ENCODE results near the gene TLR3.

The TLR3 gene

DNA sequence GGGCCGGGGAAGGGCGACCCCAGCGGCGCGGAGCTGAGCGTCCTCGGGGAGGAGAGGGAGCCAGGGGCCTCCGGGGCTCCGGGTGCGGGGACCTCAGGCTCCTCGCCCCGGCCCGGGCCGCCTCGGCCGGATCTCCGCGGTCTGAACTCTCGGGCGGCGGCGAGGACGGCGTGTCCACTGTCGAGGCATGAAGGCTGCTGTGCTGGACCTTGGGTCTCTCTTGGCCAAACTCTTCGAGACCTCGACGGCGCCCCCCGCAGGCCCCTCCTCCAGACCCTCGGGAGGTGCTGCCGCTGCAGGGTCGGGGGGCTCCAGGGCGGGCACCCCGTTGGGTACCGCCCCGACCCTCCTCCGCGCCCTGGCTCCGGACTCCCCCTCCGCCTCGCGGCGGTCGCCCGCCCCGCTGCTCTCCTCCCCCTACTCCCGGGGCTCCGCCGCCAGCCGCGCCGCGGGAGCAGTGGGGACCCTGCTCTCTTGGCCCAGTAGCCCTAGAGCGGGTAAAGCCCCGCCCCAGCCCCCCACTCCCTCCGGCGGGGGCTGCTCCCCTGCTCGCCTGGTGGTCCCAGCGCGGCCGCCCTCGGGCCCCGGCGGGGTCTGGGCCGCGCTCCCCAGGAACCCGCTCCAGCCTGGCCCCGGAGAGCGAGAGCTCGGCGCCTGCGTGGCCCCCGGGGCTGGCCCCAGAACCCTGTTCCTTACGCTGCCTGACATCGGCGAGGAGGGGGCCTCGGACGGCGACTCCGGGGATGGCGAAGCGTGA lies 36.1 kb downstream of the TLR3 start:
- peak; percentile 20 for DNase-seq (ENCODE audit: low spot score)

DNA sequence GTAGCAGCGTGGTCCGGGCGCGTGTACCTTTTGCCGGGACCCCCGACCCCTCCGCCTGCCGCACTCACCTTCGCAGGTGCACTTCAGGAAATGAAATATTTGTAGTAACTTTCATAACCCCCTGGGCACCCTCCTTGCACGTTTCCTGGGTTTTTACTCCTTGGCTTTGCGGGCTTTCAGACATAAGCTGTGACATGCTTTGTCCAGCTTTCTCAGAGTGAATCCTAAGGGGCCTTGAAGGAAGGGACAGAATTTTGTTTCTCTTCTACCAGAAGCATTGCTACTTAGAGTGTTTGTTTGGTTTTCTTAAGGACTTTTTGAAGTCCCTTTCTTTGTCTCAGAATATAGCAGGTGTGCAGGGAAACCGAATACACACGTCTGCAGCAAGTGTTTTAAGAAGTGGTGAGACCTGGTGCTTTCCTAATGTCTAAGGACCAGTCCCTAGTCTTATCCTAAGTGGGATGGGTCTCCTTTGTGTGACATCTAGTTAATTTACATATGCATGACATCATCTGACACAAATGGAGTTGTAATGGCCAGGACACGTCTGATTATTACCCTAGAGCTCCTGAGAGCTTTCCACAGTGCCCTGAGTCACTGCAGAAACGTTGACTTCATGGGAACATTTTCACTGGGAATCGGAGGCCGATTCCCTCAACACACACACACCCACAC lies 36.8 kb downstream of the TLR3 start:
- no peak for DNase-seq (ENCODE audit: low spot score)

DNA sequence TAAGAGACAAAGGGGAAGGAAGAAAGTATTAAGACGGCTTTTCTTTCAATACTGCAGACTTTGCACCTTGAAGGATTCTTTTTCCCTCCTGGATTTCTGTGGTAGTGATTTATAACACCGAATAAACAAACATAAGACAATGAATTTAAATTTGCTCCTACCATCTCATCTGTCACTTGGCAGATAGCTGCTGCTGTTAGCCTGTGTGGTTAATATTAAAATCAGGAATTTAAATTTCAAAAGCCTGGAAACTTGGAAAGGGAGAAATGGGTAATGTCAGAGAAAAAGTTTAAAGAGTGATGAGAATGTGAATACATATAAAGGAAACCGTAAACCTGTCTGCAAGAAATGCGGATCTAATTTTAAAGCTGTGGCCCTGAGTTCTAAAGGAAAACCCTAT lies 39.0 kb downstream of the TLR3 start:
- no peak for DNase-seq (ENCODE audit: low spot score)

DNA sequence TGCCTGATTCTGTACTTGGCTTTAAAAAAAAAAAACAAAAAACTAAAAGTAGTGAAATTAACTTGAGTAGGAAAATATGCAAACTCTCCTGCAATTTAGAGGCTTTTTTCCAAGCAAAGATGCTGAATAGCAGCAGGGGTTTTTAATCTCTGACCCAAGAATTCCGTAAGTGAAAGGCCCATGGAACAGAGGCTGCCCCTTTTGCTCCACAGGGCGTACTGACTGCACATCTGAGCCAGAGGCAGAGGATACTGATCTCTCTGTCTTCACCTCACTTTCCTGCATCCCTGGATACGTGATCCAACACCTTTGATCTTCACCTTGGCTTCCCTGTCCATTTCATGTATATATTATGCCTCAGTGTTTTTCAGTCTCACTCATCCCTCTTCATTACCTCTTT lies 39.4 kb downstream of the TLR3 start:
- no peak for DNase-seq (ENCODE audit: low spot score)

DNA sequence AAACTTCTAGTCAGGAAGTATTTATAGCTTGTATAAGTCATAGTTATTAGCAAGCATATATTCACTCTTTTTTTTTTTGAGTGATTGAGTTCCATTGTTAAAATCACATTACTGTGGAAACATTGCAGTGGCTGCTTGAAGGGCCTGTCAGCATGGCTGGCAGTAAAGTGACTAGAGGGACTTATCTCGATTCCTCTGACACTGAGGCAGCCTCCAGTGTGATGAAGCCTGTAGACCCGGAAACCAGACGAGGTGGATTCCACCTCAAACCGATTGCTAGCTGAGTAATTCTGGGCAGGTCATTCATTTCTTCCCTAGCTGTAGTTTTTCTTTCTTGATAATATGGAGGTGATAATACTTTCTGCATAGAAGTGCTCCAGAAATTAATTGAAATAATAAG lies 40.3 kb downstream of the TLR3 start:
- no peak for DNase-seq (ENCODE audit: low spot score)

DNA sequence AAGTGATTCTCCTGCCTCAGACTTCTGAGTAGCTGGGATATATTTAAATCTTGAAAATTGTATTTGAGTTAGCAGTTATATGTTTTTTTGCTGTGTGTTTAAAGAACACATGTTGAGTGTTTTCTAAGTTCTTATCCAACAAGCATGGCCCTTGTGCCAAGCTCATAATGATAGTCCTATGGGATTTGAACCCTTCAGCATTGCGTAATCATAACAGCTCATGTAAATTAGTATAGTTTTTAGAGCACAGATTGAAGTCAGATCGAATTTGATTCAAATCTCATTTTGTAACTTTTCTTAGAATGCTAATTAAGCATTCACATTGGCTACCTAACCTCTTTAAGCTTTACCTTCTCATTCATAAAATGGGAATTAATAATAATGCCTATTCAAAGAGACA lies 47.7 kb downstream of the TLR3 start:
- no peak for DNase-seq (ENCODE audit: low spot score)

DNA sequence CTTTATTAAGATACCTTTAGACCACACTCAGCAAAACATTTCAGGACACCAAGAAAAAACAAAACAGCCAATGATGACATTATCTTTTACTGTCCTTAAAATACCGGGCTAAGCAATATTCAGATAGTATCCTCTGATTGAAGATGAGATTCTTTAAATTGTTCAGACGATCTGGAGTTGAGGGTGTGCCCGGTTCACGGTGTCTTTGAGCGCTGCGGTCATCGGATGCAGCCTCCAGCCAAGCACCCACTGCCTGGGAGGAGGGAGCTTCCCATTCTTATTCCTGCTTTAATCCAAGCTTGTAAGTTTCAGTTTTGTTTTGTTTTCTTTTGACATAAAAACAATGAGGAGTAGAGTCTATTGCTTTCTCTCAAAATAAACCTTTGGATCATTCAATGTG lies 49.6 kb downstream of the TLR3 start:
- no peak for DNase-seq (ENCODE audit: low spot score)

DNA sequence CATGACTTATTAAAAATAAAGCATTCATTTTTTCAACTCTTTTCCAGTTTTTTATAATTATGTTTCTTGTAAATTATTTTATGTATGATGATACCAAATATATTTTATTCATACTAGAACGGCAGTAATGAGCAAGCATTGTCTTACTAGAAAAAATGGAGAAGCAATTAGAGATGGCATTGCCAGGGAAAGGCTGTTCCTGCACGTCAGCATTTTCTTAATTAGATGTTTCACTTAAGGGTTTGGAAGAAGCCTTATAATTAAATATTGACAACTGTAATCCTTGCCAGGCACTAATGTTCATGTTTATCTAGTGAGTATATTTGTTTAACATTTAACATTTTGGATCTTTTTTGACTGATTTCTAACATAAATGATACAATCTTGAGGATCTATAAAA lies 52.1 kb downstream of the TLR3 start:
- no peak for DNase-seq (ENCODE audit: low spot score)

DNA sequence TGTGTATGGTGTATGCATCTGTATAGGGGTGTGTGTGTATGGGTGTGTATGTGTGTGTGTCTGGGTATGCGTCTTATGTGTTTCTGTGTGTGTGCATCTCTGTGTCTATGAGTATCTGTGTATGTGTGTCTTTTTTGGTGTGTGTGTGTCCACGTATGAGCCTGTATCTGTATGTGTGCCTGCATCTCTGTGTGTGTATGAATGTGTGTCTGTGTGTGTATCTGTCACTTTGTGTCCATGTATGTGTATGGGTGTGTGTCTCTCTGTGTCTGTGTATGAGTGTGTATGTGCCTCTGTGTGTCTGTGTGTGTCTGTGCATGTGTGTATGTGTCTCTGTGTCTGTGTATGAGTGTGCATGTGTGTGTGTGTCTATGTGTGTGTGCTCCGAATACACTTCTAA lies 59.9 kb downstream of the TLR3 start:
- no peak for DNase-seq (ENCODE audit: low spot score)

DNA sequence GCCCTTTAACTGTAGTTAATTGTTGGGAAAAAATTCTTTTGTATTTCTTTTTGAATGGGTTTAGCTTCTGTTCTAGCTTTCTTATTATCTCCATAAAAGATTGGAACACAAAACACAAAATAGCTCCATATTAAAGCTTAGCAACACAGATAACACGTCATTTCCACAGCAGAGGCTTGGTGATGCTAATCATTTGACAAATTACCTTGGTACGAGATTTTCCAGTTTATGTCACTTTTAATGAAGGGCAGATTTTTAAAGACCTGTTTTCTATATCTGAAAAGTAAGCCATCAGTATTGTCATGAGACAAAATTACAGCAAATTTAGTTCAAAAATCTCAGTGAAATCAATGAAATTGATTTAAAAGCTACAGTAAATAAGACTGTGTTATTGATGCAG lies 63.0 kb downstream of the TLR3 start:
- no peak for DNase-seq (ENCODE audit: low spot score)

DNA sequence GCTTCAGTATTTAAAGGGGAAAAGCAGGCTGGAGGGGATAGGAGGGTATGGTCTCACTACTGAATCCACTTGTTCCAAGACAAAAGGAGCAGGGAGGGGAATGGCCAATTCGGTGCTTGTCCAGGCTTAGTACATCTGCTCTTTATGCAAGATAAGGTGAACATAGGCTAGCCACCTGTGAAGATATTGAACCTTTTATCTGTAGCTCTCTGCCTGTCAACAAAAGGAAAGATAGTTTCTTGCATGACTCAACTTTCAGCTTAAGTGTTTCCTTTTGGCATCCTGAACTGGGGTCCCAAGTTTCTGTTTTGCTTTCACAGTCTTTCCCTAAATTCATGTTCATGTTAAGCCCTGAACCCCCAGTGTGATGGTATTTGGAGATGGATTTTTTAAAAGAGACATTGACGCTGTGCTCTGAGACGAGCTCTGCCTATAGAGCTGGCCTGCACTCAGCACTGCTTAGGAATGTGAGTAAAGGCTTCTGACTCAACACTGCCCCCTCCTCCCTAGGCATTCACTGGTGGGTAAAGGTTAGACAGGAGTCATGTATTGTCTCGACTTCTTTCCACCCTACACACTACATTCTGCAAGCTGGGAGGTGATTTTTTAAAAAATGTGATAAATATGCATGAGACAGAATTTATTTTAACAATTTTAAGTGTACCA lies 63.8 kb downstream of the TLR3 start:
- DNase-seq (ENCODE audit: low spot score) = no peak

DNA sequence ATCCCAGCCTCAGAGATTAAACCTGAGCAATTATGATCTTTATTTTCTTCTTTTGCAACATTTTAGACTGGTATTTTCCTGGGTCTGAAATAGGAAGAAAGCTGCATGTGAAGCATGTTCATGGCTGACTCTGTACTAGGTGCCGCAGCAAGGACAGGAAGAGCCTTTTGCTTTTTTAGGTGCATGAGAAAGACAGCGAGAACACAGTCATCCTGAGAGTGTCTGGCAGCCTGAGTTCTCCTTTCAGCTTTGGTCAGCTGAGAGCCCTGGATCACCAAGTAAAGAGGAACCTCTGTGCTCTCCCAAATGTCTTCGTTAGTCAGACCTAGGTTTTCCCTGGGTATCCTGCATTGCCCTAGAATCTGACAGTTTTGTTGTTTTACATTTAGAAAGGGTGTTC lies 65.3 kb downstream of the TLR3 start:
- DNase-seq (ENCODE audit: low spot score) = no peak

DNA sequence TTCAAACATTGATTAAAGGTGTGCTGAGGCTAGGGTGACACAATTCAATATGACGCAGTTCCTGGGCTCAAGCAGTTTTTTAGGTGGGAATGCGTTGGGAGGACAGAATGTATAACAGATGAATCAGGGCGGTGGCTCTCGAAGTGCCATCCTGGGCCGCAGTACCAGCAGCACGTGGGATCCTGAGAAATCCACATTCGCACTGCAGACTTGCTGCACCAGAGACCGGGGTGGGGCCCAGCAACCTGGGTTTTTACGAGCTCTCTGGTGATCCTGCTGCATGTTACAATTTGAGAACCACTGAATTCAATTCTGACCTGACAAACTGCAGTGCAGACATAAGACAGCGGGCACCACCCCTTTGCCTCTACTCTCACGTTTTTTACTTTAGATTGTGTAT lies 65.9 kb downstream of the TLR3 start:
- DNase-seq (ENCODE audit: low spot score) = no peak

DNA sequence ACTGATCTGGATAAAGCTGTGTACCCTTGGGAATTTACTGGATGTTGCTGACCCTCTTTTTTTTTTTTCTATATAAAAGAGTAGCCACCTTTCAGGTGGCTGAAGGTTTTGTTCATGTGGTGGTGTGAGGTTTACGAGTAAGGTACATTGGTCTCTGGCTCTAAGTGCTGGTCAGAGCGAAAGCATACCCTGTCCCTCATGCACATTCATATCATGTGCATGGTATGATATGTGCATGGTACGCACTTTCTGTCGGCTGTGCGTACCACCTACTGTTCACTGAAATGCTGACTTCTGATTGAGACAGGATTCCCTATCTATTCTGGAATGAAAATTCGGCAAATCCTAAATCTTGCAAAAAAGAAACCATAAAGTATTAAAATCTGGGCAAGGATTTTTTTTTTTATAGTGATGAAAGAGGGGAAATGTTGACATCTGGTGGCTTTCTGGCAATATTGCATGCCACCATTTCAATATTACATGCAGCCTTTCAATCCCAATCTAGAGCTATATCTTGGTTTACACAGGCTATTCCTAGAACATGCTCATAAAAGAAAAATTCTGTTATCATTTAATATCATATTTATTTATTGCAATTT lies 68.3 kb downstream of the TLR3 start:
- no peak for DNase-seq (ENCODE audit: low spot score)

All from HuH-7.5 (cell line).